ENCODE measurements around the gene TMEM176B.

TMEM176B gene

DNA sequence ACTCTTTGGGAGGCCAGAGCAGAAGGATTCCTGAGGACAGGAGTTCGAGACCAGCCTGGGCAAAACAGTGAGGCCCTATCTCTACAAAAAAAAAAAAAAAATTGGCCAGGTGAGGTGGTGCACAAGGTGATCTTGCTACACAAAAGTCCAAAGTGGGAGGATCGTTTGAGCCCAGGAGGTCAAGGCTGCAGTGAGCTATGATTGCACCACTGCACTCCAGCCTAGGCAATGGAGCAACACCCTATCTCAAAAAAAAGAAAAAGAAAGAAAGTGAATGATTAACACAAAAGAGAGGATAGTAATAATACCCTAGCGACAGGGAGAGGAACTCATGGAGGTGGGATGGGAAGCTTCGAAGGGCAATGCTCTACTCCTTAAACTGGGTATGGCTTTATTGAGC is 30.4 kb downstream of the TMEM176B start:
- peaks cover 8% of the 10 kb centered on the region for H3K9me3 ChIP-seq (ENCODE audit: control insufficient read depth, low read length)
- no peak overlapping the region for H3K9ac ChIP-seq (ENCODE audit: low read length)
- no peaks in the 10 kb centered on the region for H3K4me1 ChIP-seq (ENCODE audit: control insufficient read depth, insufficient read depth, low read length)
- DNase-seq (ENCODE audit: low read depth) = no peak
- H3K27me3 ChIP-seq (replicated peaks; ENCODE audit: control insufficient read depth, insufficient read depth, low read length) = peaks cover 2% of the 10 kb centered on the region
- no peak overlapping the region for H3K4me3 ChIP-seq (ENCODE audit: low read length)
- H3K36me3 ChIP-seq (ENCODE audit: control insufficient read depth, insufficient read depth, low read length, severe bottlenecking) = no peaks in the 10 kb centered on the region

GRCh38 chr7:150766334-150766709 is 33.8 kb downstream of the TMEM176B start:
- DNase-seq (ENCODE audit: low read depth) = no peak
- H3K4me1 ChIP-seq (ENCODE audit: control insufficient read depth, insufficient read depth, low read length) = no peaks in the 10 kb centered on the region

DNA sequence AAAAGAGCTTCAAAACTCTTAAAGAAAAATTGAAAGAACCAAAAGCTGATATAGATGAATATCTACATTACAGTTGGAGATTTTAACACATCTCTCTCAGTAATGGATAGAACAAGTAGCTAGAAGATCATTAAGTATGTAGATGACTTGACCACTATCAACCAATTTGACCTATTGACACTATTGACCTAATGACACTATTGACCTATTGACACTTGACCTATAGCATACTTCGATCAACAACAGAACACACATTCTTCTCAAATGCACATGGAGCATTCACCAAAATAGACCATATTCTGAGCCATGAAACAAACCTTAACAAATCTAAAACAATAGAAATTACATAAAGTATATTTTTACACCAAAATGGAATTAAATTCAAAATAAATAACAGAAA is 40.7 kb downstream of the TMEM176B start:
- Histone ChIP-seq H3K4me3 (ENCODE audit: low read length) (no peak overlapping the region), H3K9ac (ENCODE audit: low read length) (no peak overlapping the region), H3K27me3 (replicated peaks; ENCODE audit: control insufficient read depth, insufficient read depth, low read length) (peaks cover 3% of the 10 kb centered on the region), H3K9me3 (ENCODE audit: control insufficient read depth, low read length) (no peaks in the 10 kb centered on the region), H3K4me1 (ENCODE audit: control insufficient read depth, insufficient read depth, low read length) (no peaks in the 10 kb centered on the region), H3K36me3 (ENCODE audit: control insufficient read depth, insufficient read depth, low read length, severe bottlenecking) (no peaks in the 10 kb centered on the region)
- no peak for DNase-seq (ENCODE audit: low read depth)

More at GRCh38 chr7:150766334-150766709, 33.8 kb downstream of the TMEM176B start:
- H3K4me3 ChIP-seq (ENCODE audit: low read length) = no peak overlapping the region
- H3K27me3 ChIP-seq (replicated peaks; ENCODE audit: control insufficient read depth, insufficient read depth, low read length) = no peaks in the 10 kb centered on the region
- no peaks in the 10 kb centered on the region for H3K36me3 ChIP-seq (ENCODE audit: control insufficient read depth, insufficient read depth, low read length, severe bottlenecking)
- H3K9me3 ChIP-seq (ENCODE audit: control insufficient read depth, low read length) = no peaks in the 10 kb centered on the region
- H3K9ac ChIP-seq (ENCODE audit: low read length) = no peak overlapping the region

DNA sequence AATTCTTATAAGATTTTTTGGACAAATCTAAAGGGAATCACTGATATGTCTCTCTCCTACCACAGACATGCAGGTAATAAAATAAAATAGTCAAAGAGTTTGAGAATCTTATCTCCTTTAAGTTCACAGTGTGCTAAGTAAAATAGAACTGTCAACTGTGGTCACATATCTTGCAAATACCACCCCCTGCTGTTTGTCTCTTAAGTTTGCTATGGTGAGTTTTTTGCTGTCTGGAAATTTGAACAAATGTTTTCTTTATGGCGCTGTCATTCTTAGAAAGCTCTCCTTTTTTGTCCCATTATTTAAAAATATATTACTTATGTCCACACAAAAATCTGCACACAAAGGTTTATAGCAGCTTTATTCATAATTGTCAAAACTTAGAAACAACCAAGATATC is 43.3 kb downstream of the TMEM176B start:
- DNase-seq (ENCODE audit: low read depth) = peak; percentile 4
- H3K4me1 ChIP-seq (ENCODE audit: control insufficient read depth, insufficient read depth, low read length) = no peaks in the 10 kb centered on the region
- H3K27me3 ChIP-seq (replicated peaks; ENCODE audit: control insufficient read depth, insufficient read depth, low read length) = peaks cover 3% of the 10 kb centered on the region
- no peak overlapping the region for H3K4me3 ChIP-seq (ENCODE audit: low read length)
- no peak overlapping the region for H3K9ac ChIP-seq (ENCODE audit: low read length)
- no peaks in the 10 kb centered on the region for H3K9me3 ChIP-seq (ENCODE audit: control insufficient read depth, low read length)
- H3K36me3 ChIP-seq (ENCODE audit: control insufficient read depth, insufficient read depth, low read length, severe bottlenecking) = no peaks in the 10 kb centered on the region

DNA sequence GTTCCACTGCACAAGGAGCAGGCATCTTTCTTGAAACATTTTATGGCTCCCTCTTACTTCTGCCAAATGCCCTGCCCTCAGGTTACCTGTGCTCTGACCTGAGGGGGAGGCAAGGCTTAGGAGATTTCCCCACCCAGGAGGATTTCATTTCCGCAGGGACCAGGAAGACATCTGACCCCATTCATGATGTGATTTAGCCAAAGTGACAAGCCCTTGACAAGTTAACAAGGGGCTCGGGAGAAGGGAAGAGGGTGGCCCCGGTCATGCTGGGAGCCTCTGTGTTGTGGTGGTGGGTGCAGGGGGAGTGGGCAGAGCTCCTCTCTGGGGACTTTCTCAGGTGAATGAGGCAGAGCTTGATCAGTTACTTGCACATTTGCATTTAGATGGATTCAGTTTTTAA is 44.0 kb downstream of the TMEM176B start:
- Histone ChIP-seq H3K9me3 (ENCODE audit: control insufficient read depth, low read length) (no peaks in the 10 kb centered on the region), H3K4me1 (ENCODE audit: control insufficient read depth, insufficient read depth, low read length) (no peaks in the 10 kb centered on the region), H3K4me3 (ENCODE audit: low read length) (no peak overlapping the region), H3K27me3 (replicated peaks; ENCODE audit: control insufficient read depth, insufficient read depth, low read length) (peaks cover 3% of the 10 kb centered on the region), H3K36me3 (ENCODE audit: control insufficient read depth, insufficient read depth, low read length, severe bottlenecking) (no peaks in the 10 kb centered on the region), H3K9ac (ENCODE audit: low read length) (no peak overlapping the region)
- DNase-seq (ENCODE audit: low read depth) = no peak

- Histone ChIP-seq H3K9ac (ENCODE audit: low read length) (no peak overlapping the region), H3K4me3 (ENCODE audit: low read length) (no peak overlapping the region), H3K4me1 (ENCODE audit: control insufficient read depth, insufficient read depth, low read length) (no peaks in the 10 kb centered on the region), H3K36me3 (ENCODE audit: control insufficient read depth, insufficient read depth, low read length, severe bottlenecking) (no peaks in the 10 kb centered on the region), H3K27me3 (replicated peaks; ENCODE audit: control insufficient read depth, insufficient read depth, low read length) (peaks cover 3% of the 10 kb centered on the region), H3K9me3 (ENCODE audit: control insufficient read depth, low read length) (no peaks in the 10 kb centered on the region)
- no peak for DNase-seq (ENCODE audit: low read depth)
These were observed 44.6 kb downstream of the TMEM176B start for GRCh38 chr7:150755473-150756099.

GRCh38 chr7:150754951-150755350 is 45.2 kb downstream of the TMEM176B start:
- Histone ChIP-seq H3K4me3 (ENCODE audit: low read length) (no peak overlapping the region), H3K4me1 (ENCODE audit: control insufficient read depth, insufficient read depth, low read length) (no peaks in the 10 kb centered on the region), H3K36me3 (ENCODE audit: control insufficient read depth, insufficient read depth, low read length, severe bottlenecking) (no peaks in the 10 kb centered on the region), H3K9me3 (ENCODE audit: control insufficient read depth, low read length) (no peaks in the 10 kb centered on the region), H3K9ac (ENCODE audit: low read length) (no peak overlapping the region), H3K27me3 (replicated peaks; ENCODE audit: control insufficient read depth, insufficient read depth, low read length) (peaks cover 3% of the 10 kb centered on the region)
- no peak for DNase-seq (ENCODE audit: low read depth)

DNA sequence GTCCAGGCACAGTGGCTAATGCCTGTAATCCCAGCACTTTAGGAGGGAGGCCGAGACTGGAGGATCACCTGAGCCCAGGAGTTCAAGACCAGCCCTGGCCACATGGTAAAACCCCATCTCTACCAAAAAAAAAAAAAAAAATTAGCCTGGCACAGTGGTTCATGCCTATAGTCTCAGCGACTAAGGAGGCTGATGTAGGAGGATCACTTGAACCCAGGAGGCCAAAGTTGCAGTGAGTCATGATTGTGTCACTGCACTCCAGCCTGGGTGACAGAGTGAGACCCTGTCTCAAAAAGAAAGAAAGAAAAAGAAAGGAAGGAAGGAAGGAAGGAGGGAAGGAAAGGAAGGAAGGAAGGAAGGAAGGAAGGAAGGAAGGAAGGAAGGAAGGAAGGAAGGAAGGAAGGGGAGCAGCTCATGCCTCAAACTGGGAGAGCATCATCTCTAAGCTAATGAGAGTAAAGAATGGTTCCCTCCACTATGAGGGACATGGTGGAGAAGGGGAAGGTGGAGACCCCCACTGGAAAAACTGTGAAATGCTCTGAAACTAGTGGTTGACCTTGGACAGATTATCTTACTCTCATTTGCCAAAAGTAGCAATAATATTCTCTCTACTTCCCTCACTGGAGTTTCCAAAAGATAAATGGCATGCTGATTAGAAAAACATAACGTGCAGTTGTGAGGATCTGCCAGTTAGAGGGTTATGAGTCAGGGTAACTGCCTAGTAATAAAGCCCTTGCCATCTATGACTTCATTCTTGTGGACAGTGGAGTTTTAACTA is 46.1 kb downstream of the TMEM176B start:
- Histone ChIP-seq H3K36me3 (ENCODE audit: control insufficient read depth, insufficient read depth, low read length, severe bottlenecking) (no peaks in the 10 kb centered on the region), H3K4me3 (ENCODE audit: low read length) (no peak overlapping the region), H3K27me3 (replicated peaks; ENCODE audit: control insufficient read depth, insufficient read depth, low read length) (peaks cover 3% of the 10 kb centered on the region), H3K9me3 (ENCODE audit: control insufficient read depth, low read length) (no peaks in the 10 kb centered on the region), H3K9ac (ENCODE audit: low read length) (no peak overlapping the region), H3K4me1 (ENCODE audit: control insufficient read depth, insufficient read depth, low read length) (no peaks in the 10 kb centered on the region)
- no peak for DNase-seq (ENCODE audit: low read depth)

DNA sequence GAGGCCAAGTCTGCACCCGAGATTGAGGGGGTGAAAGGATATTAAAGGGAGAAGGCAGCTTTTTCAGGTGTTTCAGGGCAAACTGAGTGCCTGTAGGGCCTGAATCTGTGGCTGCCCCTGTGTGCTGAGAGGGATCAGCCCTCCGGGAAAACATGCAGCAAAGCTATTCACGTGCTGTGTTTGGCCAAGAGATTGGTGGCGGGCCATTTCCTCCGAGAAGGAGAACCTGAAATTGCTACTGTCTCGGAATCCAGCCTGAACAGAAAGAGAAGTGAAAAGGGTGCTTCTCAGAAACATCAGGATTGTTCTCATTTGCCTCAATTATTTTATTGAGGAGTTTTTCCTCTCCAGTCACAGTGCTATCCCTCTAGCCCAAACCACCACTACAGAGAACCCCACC is 46.9 kb downstream of the TMEM176B start:
- H3K4me1 ChIP-seq (ENCODE audit: control insufficient read depth, insufficient read depth, low read length) = no peaks in the 10 kb centered on the region
- no peak overlapping the region for H3K9ac ChIP-seq (ENCODE audit: low read length)
- peaks cover 9% of the 10 kb centered on the region for H3K27me3 ChIP-seq (replicated peaks; ENCODE audit: control insufficient read depth, insufficient read depth, low read length)
- H3K36me3 ChIP-seq (ENCODE audit: control insufficient read depth, insufficient read depth, low read length, severe bottlenecking) = no peaks in the 10 kb centered on the region
- H3K9me3 ChIP-seq (ENCODE audit: control insufficient read depth, low read length) = no peaks in the 10 kb centered on the region
- H3K4me3 ChIP-seq (ENCODE audit: low read length) = no peak overlapping the region
- DNase-seq (ENCODE audit: low read depth) = no peak

- H3K4me1 ChIP-seq (ENCODE audit: control insufficient read depth, insufficient read depth, low read length) = no peaks in the 10 kb centered on the region
- H3K9ac ChIP-seq (ENCODE audit: low read length) = no peak overlapping the region
- peaks cover 9% of the 10 kb centered on the region for H3K27me3 ChIP-seq (replicated peaks; ENCODE audit: control insufficient read depth, insufficient read depth, low read length)
- no peak for DNase-seq (ENCODE audit: low read depth)
- no peaks in the 10 kb centered on the region for H3K9me3 ChIP-seq (ENCODE audit: control insufficient read depth, low read length)
- no peak overlapping the region for H3K4me3 ChIP-seq (ENCODE audit: low read length)
- H3K36me3 ChIP-seq (ENCODE audit: control insufficient read depth, insufficient read depth, low read length, severe bottlenecking) = no peaks in the 10 kb centered on the region
These were observed 48.5 kb downstream of the TMEM176B start for GRCh38 chr7:150751702-150752101.

DNA sequence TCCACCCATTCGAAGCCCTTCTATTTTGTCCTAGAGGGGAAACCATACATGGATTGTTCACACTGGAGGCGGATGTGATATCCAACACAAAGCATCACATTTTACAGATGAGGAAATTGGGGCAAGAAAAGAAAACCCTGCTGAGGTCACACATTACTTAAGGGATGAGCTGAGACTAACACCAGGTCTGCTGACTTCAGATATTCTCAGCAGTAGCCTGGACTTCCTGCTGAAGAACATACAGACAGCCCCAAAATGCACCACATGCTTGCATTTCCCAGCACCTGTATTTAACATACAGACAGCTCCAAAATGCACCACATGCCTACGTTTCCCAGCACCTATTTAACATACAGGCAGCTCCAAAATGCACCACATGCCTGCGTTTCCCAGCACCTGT is 51.8 kb downstream of the TMEM176B start:
- Histone ChIP-seq H3K9ac (ENCODE audit: low read length) (no peak overlapping the region), H3K27me3 (replicated peaks; ENCODE audit: control insufficient read depth, insufficient read depth, low read length) (peaks cover 11% of the 10 kb centered on the region)

More for the DNA sequence above, 51.8 kb downstream of the TMEM176B start:
- H3K36me3 ChIP-seq (ENCODE audit: control insufficient read depth, insufficient read depth, low read length, severe bottlenecking) = no peaks in the 10 kb centered on the region
- no peaks in the 10 kb centered on the region for H3K9me3 ChIP-seq (ENCODE audit: control insufficient read depth, low read length)
- H3K4me3 ChIP-seq (ENCODE audit: low read length) = no peak overlapping the region
- no peaks in the 10 kb centered on the region for H3K4me1 ChIP-seq (ENCODE audit: control insufficient read depth, insufficient read depth, low read length)
- no peak for DNase-seq (ENCODE audit: low read depth)

Data from adipocyte (in vitro differentiated cells).